ENCODE data around the gene XPO1.
"Not testable (repeated sequence)": the region's sequence is repeated elsewhere in the genome, so short reads cannot be mapped to it uniquely, and the experiment has no call there.

Gene XPO1

GRCh38 chr2:61538200-61538919 is at the start of gene XPO1:
XPO1 (minus strand) TSS chr2:61538356; CDS start chr2:61533897, 4,459 bp downstream.
- peak; percentile 81 for ATAC-seq (ENCODE audit: insufficient read depth, low read depth)
- H3K4me2 ChIP-seq (ENCODE audit: insufficient read depth, low read length): peak within 1 kb of the TSS; percentile 81
- H3K9ac ChIP-seq (ENCODE audit: low read depth, low read length): peak within 1 kb of the TSS; percentile 92
- DNase-seq: peak; percentile 100
- H3K4me3 ChIP-seq (ENCODE audit: low read depth in 1 of 2, low read length in 2 of 2): peak within 1 kb of the TSS; percentile 46 to 72
- no peaks in the 10 kb centered on the region for H3K27me3 ChIP-seq (ENCODE audit: insufficient read depth, low read length, poor library complexity)
- TF ChIP-seq CTCF (IDR thresholded peaks at IDR 0.05; ENCODE audit: borderline replicate concordance, extremely low read depth, low read length, poor library complexity, severe bottlenecking): no peak
- no peak for TF ChIP-seq EZH2 (IDR thresholded peaks at IDR 0.05; ENCODE audit: borderline replicate concordance, low read depth, low read length, severe bottlenecking)
- peaks cover 31% of the 10 kb centered on the region for H4K20me1 ChIP-seq (ENCODE audit: insufficient read depth, low read length)
- H3K36me3 ChIP-seq (ENCODE audit: insufficient read depth, low read length): peaks cover 7% of the 10 kb centered on the region
- peak within 1 kb of the TSS; percentile 95 for H3K27ac ChIP-seq (ENCODE audit: low read length)
- peaks cover 63% of the 10 kb centered on the region for H3K79me2 ChIP-seq (ENCODE audit: insufficient read depth, low read length)
- peaks cover 39% of the 10 kb centered on the region for H3K4me1 ChIP-seq (ENCODE audit: insufficient read depth, low read length)
- no peaks in the 10 kb centered on the region for H3K9me3 ChIP-seq (ENCODE audit: insufficient read depth, low read length, severe bottlenecking)
- peak within 1 kb of the TSS; percentile 74 for H2AFZ ChIP-seq (ENCODE audit: low read depth, low read length)

- not testable (repeated sequence) for H3K4me2 ChIP-seq (ENCODE audit: insufficient read depth, low read length); H3K4me1 ChIP-seq (ENCODE audit: insufficient read depth, low read length); ATAC-seq (ENCODE audit: insufficient read depth, low read depth); H3K9ac ChIP-seq (ENCODE audit: low read depth, low read length); H3K36me3 ChIP-seq (ENCODE audit: insufficient read depth, low read length); H3K27me3 ChIP-seq (ENCODE audit: insufficient read depth, low read length, poor library complexity); H3K9me3 ChIP-seq (ENCODE audit: insufficient read depth, low read length, severe bottlenecking); H3K79me2 ChIP-seq (ENCODE audit: insufficient read depth, low read length); DNase-seq; H4K20me1 ChIP-seq (ENCODE audit: insufficient read depth, low read length); H3K4me3 ChIP-seq (ENCODE audit: low read depth in 1 of 2, low read length in 2 of 2); H2AFZ ChIP-seq (ENCODE audit: low read depth, low read length); H3K27ac ChIP-seq (ENCODE audit: low read length)
These were observed 48.8 kb upstream of the XPO1 start for GRCh38 chr2:61586928-61587327.

GRCh38 chr2:61585383-61585782 is 47.2 kb upstream of the XPO1 start:
- Histone ChIP-seq H3K9ac (ENCODE audit: low read depth, low read length) (no peak overlapping the region), H3K79me2 (ENCODE audit: insufficient read depth, low read length) (no peaks in the 10 kb centered on the region), H3K4me1 (ENCODE audit: insufficient read depth, low read length) (no peaks in the 10 kb centered on the region), H4K20me1 (ENCODE audit: insufficient read depth, low read length) (no peaks in the 10 kb centered on the region), H3K4me2 (ENCODE audit: insufficient read depth, low read length) (no peak overlapping the region), H3K27ac (ENCODE audit: low read length) (no peak overlapping the region), H3K4me3 (ENCODE audit: low read depth in 1 of 2, low read length in 2 of 2) (no peak overlapping the region), H2AFZ (ENCODE audit: low read depth, low read length) (no peak overlapping the region), H3K27me3 (ENCODE audit: insufficient read depth, low read length, poor library complexity) (no peaks in the 10 kb centered on the region), H3K36me3 (ENCODE audit: insufficient read depth, low read length) (no peaks in the 10 kb centered on the region), H3K9me3 (ENCODE audit: insufficient read depth, low read length, severe bottlenecking) (no peaks in the 10 kb centered on the region)
- TF ChIP-seq EZH2 (IDR thresholded peaks at IDR 0.05; ENCODE audit: borderline replicate concordance, low read depth, low read length, severe bottlenecking): no peak
- TF ChIP-seq CTCF (IDR thresholded peaks at IDR 0.05; ENCODE audit: borderline replicate concordance, extremely low read depth, low read length, poor library complexity, severe bottlenecking): no peak
- DNase-seq (no peak), ATAC-seq (ENCODE audit: insufficient read depth, low read depth) (no peak)

- not testable (repeated sequence) for ATAC-seq (ENCODE audit: insufficient read depth, low read depth); H3K9me3 ChIP-seq (ENCODE audit: insufficient read depth, low read length, severe bottlenecking); H4K20me1 ChIP-seq (ENCODE audit: insufficient read depth, low read length); H3K27ac ChIP-seq (ENCODE audit: low read length); H3K36me3 ChIP-seq (ENCODE audit: insufficient read depth, low read length); H3K79me2 ChIP-seq (ENCODE audit: insufficient read depth, low read length); H2AFZ ChIP-seq (ENCODE audit: low read depth, low read length); H3K27me3 ChIP-seq (ENCODE audit: insufficient read depth, low read length, poor library complexity); H3K4me3 ChIP-seq (ENCODE audit: low read depth in 1 of 2, low read length in 2 of 2); DNase-seq; H3K4me2 ChIP-seq (ENCODE audit: insufficient read depth, low read length); H3K4me1 ChIP-seq (ENCODE audit: insufficient read depth, low read length); H3K9ac ChIP-seq (ENCODE audit: low read depth, low read length)
These were observed 46.2 kb upstream of the XPO1 start for GRCh38 chr2:61584368-61584767.

Data from DND-41 (cell line).